HUES48 (cell line): ENCODE data around the gene LYZL2.
"Not testable (repeated sequence)": the region's sequence is repeated elsewhere in the genome, so short reads cannot be mapped to it uniquely, and the experiment has no call there.

ENCODE experiments used
- H3K27ac ChIP-seq: one replicate; pipeline ENCODE4 v1.7.0; 2013; ENCODE audit warnings: low read depth, low read length, inconsistent platforms
- H3K27me3 ChIP-seq: 2 replicates; pipeline ENCODE4 v1.6.1; 2013; ENCODE audit warnings: mild to moderate bottlenecking, low read length; ENCODE audit not compliant: control insufficient read depth, insufficient read depth
- H3K36me3 ChIP-seq: 2 replicates; pipeline ENCODE4 v1.6.1; 2013; ENCODE audit warnings: low read length; ENCODE audit not compliant: control insufficient read depth, insufficient read depth
- H3K4me1 ChIP-seq: 2 replicates; pipeline ENCODE4 v1.6.1; 2013; ENCODE audit warnings: mild to moderate bottlenecking, low read length; ENCODE audit not compliant: control insufficient read depth, insufficient read depth
- H3K4me3 ChIP-seq: 2 replicates; pipeline ENCODE4 v1.5.1; 2013; ENCODE audit warnings: mild to moderate bottlenecking, low read depth, low read length
- H3K9ac ChIP-seq: 2 replicates; pipeline ENCODE4 v1.6.1; 2013; ENCODE audit warnings: mild to moderate bottlenecking, low read depth, low read length, moderate library complexity
- H3K9me3 ChIP-seq: 2 replicates; pipeline ENCODE4 v1.6.1; 2013; ENCODE audit warnings: low read length; ENCODE audit not compliant: control insufficient read depth, insufficient read depth

Gene LYZL2

DNA sequence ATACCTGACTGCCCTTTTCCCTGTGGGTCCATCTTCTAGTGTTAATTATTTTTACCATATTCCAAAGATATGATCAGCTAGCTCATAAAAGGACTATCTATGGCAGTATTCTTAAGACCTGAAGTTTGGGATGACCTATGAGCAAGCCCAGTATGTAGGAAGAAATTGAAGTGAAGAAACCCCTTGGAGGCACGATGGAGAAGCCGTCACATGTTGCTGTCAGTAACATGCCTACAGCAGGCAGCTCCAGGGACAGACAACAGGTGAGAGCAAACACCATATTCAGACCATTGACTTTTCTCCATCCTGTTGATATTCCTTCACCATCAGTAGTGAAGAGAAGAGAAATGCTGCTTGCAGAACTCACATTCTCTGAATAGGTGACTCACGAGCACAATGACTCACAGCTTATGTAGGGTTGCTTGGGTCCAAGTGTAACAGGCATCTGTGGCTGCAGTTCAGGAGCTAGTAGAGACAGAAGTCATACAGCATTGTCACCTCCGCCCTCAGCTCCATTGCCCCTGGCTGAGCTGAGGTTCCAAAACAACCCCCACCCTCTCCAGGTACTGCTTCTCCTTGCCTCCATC lies 8.4 kb upstream of the LYZL2 start:
- no peak overlapping the region for H3K27ac ChIP-seq
- H3K27me3 ChIP-seq = no peaks in the 10 kb centered on the region
- no peaks in the 10 kb centered on the region for H3K9me3 ChIP-seq
- H3K36me3 ChIP-seq = no peaks in the 10 kb centered on the region
- peaks cover 3% of the 10 kb centered on the region; the same call in 1 of the 2 replicates for H3K4me1 ChIP-seq
- no peak overlapping the region for H3K4me3 ChIP-seq
- H3K9ac ChIP-seq = no peak overlapping the region

DNA sequence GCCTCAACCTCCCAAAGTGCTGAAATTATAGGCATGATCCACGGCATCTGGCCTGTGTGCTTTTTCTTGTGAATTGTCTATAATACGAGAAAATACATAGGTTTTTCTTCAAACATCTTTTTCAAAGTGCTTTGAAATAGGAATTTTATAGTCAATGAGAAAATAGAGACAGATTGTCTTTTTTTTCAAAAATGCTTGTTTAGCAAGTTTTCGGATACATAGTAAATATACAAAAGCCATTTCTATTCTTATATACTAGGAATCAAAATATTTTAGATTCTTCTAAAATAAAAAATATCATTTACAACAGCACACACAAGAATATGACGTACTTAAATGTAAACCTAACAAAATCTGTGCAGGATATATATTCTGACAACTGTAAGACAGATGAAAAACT lies 1.6 kb upstream of the LYZL2 start:
- Histone ChIP-seq H3K36me3 (no peaks in the 10 kb centered on the region), H3K27me3 (no peaks in the 10 kb centered on the region), H3K4me1 (no peaks in the 10 kb centered on the region), H3K9me3 (no peaks in the 10 kb centered on the region), H3K4me3 (no peak overlapping the region), H3K9ac (no peak overlapping the region), H3K27ac (no peak overlapping the region)

DNA sequence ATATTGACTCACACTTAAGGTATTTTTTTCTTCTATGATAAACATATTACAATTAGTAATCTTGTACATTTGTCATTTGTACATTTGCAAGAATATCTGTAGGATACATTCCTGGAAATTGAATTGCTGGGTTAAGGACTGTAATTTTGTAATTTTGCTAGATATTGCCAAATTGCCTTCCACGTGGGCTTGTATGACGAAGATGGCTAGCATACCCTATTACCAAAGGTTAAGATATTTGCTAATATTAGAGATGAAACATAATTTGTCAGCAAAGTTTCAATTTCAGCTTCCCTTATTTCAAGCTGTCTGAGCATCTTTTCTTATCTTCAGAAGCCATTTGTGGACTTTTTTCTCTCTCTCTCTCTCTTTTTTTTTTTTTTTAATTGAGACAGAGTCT lies 1.0 kb upstream of the LYZL2 start:
- H3K27me3 ChIP-seq = no peaks in the 10 kb centered on the region
- H3K27ac ChIP-seq = no peak overlapping the region
- H3K36me3 ChIP-seq = no peaks in the 10 kb centered on the region
- H3K9me3 ChIP-seq = no peaks in the 10 kb centered on the region
- H3K4me1 ChIP-seq = no peaks in the 10 kb centered on the region
- H3K9ac ChIP-seq = no peak overlapping the region
- H3K4me3 ChIP-seq = no peak overlapping the region

DNA sequence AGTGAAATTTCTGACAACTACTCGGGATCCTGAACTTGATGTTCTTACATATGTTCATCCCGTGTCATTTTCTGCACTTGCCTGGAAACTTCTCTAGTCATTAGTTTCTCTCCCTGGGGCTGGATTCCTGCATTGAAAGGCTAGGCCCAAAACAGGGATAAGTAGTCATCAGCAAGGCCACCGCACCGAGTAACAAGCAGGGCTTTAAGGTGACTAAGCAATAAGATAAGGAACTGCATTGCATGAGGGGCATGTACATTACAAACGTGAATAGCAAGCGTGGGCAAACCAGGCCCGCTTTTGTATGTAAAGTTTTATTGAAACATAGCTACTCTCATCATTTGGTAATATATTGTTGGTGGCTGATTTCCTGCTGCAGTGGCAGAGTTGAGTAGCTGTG lies 977 bp downstream of the LYZL2 start:
- not testable (repeated sequence) for H3K4me1 ChIP-seq, H3K4me3 ChIP-seq, H3K9ac ChIP-seq, H3K36me3 ChIP-seq, H3K27ac ChIP-seq, H3K9me3 ChIP-seq, H3K27me3 ChIP-seq

DNA sequence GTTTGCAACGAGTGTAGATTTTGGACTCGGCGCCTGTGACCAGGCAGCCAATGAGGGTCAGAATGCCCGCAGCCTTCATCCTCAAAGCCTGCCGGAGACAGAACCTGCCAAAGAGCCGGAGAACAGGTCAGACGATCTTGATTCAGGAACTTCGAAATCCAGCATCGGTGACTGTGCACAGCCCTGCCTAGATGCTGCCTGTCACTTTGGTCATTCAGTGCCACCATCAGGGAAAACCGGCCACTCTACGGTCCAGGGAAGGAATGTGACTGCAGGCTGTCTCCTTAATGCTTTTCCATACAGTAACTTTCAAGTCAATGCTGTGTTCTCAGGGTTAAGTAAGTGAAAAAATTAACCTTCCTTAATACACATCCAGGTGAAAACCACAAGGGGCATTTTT lies 2.7 kb downstream of the LYZL2 start:
- H3K27ac ChIP-seq, H3K36me3 ChIP-seq, H3K9me3 ChIP-seq, H3K27me3 ChIP-seq, H3K4me3 ChIP-seq, H3K4me1 ChIP-seq, H3K9ac ChIP-seq: not testable (repeated sequence)

DNA sequence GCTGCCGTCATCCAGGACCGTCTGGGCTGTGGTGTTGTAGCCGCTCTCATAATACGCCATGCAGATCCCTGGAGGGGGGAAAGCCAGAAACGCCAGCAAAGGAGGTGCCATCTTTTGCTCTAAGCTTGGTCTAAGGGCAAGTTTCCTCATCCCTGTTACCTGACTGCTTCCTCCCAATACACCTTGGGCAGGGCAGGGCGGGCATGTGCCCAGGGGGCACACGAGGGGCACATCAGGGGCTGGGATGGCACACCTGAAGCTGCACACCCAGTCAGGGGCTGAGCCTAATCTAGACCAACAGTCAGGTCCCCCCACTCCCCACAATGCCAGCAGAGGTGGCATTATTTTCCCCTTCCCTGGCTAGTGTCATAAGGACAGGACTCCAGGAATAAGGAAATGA lies 3.4 kb downstream of the LYZL2 start:
- not testable (repeated sequence) for H3K4me3 ChIP-seq, H3K4me1 ChIP-seq, H3K27ac ChIP-seq, H3K27me3 ChIP-seq, H3K9me3 ChIP-seq, H3K36me3 ChIP-seq, H3K9ac ChIP-seq

DNA sequence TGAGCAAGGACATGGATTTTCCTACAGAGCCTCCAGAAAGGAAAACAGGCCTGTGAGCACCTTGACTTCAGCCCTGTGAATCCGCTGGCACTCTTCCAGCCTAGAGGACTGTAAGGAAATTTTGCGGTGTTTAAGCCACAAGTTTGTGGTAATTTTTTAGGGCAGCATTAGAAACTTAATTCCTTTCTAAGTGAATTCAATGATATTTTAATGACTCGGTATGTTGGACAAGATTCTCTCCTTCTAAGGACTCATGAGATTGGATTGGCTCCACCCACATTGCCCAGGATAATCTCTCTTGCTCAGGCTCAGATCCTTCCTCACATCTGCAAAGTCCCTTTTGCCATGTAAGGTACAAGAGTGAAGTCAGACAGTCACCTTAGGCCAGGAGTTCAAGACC lies 4.5 kb downstream of the LYZL2 start:
- H3K9me3 ChIP-seq = no peaks in the 10 kb centered on the region
- no peak overlapping the region for H3K4me3 ChIP-seq
- no peaks in the 10 kb centered on the region for H3K27me3 ChIP-seq
- H3K36me3 ChIP-seq = no peaks in the 10 kb centered on the region
- no peak overlapping the region for H3K9ac ChIP-seq
- no peaks in the 10 kb centered on the region for H3K4me1 ChIP-seq
- no peak overlapping the region for H3K27ac ChIP-seq

DNA sequence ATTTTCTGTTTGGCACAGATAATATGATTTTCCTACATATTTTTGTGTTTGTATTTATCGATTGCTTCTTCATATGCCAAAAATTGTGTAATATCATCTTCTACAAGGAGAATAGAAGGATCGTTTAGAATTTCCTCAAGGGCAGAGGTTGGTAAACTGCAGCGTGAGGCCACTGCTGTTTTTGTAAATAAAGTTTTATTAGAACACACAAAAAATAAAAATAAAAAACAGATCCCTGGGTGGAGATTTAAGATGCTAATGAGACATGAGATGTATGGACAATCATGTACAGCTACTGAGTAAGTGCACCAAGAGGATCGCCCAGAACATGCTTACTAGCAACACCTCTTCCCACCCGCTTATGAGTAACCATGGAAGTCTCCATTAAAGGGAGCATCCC lies 9.6 kb downstream of the LYZL2 start:
- no peaks in the 10 kb centered on the region for H3K36me3 ChIP-seq
- H3K4me1 ChIP-seq = no peaks in the 10 kb centered on the region
- no peak overlapping the region for H3K27ac ChIP-seq
- H3K27me3 ChIP-seq = no peaks in the 10 kb centered on the region
- no peak overlapping the region for H3K4me3 ChIP-seq
- H3K9ac ChIP-seq = no peak overlapping the region
- no peaks in the 10 kb centered on the region for H3K9me3 ChIP-seq

DNA sequence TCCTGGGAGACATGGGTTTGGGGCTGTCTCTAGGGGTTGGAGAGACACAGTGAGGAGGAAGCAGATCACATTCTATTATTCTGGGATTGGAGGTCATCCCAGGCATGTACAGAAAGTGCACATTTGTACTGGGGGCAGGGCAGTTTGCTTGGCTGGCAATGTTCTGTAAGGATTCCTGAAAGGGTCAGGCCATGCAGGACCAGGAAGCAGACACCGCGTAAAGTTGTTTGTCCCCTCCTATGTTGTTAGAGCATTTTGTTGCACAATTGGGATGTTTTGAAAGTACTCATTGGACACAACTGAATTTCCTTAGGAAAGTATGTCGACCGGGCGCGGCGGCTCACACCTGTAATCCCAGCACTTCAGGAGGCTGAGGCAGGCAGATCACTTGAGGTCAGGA lies 12.5 kb downstream of the LYZL2 start:
- no peaks in the 10 kb centered on the region for H3K4me1 ChIP-seq
- H3K27ac ChIP-seq = no peak overlapping the region
- H3K9ac ChIP-seq = no peak overlapping the region
- no peaks in the 10 kb centered on the region for H3K9me3 ChIP-seq
- H3K36me3 ChIP-seq = no peaks in the 10 kb centered on the region
- H3K4me3 ChIP-seq = no peak overlapping the region
- no peaks in the 10 kb centered on the region for H3K27me3 ChIP-seq

DNA sequence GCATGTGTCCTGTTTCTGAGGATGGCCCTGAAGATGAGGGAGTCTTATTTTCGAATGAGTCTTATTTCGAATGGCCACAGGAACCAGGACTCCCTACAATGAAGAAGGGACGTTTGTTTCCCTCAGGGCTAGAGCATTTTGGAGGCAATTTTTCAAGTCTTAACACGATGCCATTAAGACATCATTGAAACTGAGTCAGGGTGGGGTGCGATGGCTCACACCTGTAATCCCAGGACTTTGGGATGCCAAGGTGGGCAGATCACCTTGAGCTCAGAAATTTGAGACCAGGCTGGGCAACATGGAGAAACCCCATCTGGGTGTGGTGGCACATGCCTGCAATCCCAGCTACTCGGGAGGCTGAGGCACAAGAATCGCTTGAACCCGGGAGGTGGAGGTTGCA lies 18.5 kb downstream of the LYZL2 start:
- not testable (repeated sequence) for H3K9me3 ChIP-seq, H3K27me3 ChIP-seq, H3K4me3 ChIP-seq, H3K36me3 ChIP-seq, H3K9ac ChIP-seq, H3K27ac ChIP-seq, H3K4me1 ChIP-seq

DNA sequence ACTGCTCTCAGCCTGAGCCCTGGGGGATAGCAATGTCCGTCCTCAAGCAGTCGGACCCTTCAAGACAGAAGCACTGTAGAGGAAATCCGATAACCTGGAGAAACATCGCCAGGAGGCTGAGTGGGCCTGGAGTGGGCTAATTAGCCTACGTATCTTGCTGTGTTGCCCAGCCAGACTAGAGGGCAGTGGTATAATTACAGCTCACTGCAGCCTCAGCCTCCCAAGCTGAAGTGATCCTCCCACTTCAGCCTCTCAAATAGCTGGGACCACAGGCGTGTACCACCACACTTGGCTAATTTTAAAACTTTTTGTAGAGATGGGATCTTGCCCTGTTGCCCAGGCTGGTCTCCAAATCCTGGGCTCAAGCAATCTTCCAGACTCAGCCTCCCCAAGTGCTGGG lies 21.7 kb downstream of the LYZL2 start:
- H3K9me3 ChIP-seq = no peaks in the 10 kb centered on the region
- H3K27me3 ChIP-seq = no peaks in the 10 kb centered on the region
- no peaks in the 10 kb centered on the region for H3K36me3 ChIP-seq
- no peak overlapping the region for H3K9ac ChIP-seq
- H3K4me3 ChIP-seq = no peak overlapping the region
- H3K27ac ChIP-seq = no peak overlapping the region
- H3K4me1 ChIP-seq = no peaks in the 10 kb centered on the region; the same call in 1 of the 2 replicates

DNA sequence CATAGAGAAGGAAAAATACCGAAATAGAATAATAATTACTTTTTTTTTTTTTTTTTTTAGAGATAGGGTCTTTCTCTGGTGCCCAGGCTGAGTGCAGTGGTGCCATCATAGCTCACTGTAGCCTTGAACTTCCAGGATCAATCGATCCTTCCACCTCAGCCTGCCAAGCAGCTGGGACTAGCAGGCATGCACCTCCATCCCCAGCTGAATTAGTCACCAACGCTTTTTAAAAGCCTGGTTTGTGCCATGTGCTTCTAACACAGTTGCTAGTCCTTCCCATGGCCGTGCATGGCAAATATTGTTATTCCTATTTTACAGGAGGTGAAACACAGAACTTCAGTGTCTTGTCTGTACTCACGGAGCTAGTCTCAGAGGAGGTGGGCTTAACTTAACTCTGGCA lies 23.2 kb downstream of the LYZL2 start:
- no peaks in the 10 kb centered on the region for H3K9me3 ChIP-seq
- no peak overlapping the region for H3K4me3 ChIP-seq
- no peaks in the 10 kb centered on the region for H3K27me3 ChIP-seq
- no peaks in the 10 kb centered on the region; the same call in 1 of the 2 replicates for H3K4me1 ChIP-seq
- H3K9ac ChIP-seq = no peak overlapping the region
- no peaks in the 10 kb centered on the region for H3K36me3 ChIP-seq
- H3K27ac ChIP-seq = no peak overlapping the region
